Measurements from ENCODE around the gene PDPK1. TPM values are rescaled to one million over a fixed set of nuclear protein-coding genes. Genes with fewer than 3 reads are reported as not detected.

PDPK1 gene
- total RNA-seq, 2 donors from 2014 or later: 25.0 to 29.5 TPM

DNA sequence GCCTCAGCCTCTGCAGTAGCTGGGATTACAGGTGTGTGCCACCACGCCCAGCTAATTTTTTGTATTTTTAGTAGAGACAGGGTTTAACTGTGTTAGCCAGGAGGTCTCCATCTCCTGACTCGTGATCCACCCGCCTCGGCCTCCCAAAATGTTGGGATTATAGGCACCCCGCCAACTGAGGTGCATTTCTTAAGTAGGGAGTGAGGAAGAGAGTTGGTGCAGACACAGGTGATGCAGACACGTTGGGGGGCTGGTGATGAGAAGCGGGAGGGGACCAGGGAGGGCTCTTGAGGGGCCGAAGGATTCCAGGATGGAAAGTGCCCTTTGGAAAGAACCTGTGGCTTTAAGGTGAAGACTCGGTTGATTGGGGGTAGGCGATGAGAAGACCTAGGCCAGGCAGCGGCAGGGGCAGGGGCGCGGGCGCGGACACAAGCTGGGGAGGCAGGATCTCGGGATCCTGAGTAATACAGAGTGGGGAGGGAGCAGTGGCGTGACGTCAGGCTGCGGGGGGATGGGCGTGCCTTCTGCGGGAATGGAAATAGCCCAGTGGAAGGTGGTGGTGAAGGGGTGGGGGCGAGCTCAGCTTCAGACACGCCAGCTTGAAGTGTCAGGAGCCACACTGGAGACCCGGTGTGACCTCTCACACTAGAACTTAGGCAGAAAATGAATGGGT lies 26.6 kb upstream of the PDPK1 start:
- H3K4me1 ChIP-seq: peaks cover 0 to 39% of the 10 kb centered on the region in 2 donors

DNA sequence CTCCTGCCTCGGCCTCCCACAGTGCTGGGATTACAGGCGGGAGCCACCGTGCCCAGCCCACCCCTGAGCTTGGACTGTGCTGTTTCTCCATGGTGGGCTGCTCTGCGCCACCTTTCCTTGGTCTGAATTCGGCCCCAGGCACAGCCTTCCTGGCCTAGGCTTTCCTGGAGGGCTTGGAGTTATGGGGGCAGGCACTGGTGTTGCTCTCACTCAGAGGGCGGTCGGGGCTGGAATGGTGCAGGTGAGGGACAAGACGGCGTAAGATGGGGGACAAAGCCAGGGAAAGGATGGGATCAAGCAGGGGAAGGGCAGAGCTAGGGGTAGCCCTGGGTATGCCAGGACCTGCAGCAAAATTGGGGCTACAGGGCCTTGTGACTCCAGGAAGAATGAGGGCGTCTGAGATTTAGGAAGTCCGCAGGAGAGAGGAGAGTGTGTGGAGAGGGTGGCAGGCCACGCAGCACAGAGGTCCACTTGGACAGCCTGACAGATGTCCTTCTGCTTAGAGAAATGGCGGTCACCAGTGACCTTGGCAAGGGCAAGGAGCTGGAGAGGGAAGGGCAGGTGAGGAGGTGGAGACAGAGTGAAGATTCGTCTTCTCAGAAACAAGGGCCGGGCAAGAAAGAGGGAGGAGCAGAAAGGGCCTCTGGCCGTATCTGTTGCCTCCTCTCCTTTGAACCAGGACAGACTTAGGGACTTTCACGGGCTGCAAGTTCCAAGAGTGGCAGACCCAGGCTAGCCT lies 25.7 kb upstream of the PDPK1 start:
- Histone ChIP-seq H3K4me3 (no peak overlapping the region), H3K27me3 (no peaks in the 10 kb centered on the region), H3K27ac (peak overlapping the region; percentile 98 to 99), H3K9me3 (no peaks in the 10 kb centered on the region), H3K4me1 (peaks cover 0 to 48% of the 10 kb centered on the region in 2 donors), H3K36me3 (no peaks in the 10 kb centered on the region)
- TF ChIP-seq, protein P1, sequence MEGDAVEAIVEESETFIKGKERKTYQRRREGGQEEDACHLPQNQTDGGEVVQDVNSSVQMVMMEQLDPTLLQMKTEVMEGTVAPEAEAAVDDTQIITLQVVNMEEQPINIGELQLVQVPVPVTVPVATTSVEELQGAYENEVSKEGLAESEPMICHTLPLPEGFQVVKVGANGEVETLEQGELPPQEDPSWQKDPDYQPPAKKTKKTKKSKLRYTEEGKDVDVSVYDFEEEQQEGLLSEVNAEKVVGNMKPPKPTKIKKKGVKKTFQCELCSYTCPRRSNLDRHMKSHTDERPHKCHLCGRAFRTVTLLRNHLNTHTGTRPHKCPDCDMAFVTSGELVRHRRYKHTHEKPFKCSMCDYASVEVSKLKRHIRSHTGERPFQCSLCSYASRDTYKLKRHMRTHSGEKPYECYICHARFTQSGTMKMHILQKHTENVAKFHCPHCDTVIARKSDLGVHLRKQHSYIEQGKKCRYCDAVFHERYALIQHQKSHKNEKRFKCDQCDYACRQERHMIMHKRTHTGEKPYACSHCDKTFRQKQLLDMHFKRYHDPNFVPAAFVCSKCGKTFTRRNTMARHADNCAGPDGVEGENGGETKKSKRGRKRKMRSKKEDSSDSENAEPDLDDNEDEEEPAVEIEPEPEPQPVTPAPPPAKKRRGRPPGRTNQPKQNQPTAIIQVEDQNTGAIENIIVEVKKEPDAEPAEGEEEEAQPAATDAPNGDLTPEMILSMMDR (IDR thresholded peaks at IDR 0.05): no peak
- no peak for DNase-seq (ENCODE audit: low spot score)

More for the DNA sequence above, 26.6 kb upstream of the PDPK1 start:
- peak; percentile 92 for DNase-seq (ENCODE audit: low spot score)
- peak overlapping the region; percentile 98 to 99 for H3K27ac ChIP-seq
- H3K9me3 ChIP-seq: no peaks in the 10 kb centered on the region
- H3K36me3 ChIP-seq: no peaks in the 10 kb centered on the region
- TF ChIP-seq, protein P1 (IDR thresholded peaks at IDR 0.05): no peak
- no peaks in the 10 kb centered on the region for H3K27me3 ChIP-seq
- H3K4me3 ChIP-seq: no peak overlapping the region

DNA sequence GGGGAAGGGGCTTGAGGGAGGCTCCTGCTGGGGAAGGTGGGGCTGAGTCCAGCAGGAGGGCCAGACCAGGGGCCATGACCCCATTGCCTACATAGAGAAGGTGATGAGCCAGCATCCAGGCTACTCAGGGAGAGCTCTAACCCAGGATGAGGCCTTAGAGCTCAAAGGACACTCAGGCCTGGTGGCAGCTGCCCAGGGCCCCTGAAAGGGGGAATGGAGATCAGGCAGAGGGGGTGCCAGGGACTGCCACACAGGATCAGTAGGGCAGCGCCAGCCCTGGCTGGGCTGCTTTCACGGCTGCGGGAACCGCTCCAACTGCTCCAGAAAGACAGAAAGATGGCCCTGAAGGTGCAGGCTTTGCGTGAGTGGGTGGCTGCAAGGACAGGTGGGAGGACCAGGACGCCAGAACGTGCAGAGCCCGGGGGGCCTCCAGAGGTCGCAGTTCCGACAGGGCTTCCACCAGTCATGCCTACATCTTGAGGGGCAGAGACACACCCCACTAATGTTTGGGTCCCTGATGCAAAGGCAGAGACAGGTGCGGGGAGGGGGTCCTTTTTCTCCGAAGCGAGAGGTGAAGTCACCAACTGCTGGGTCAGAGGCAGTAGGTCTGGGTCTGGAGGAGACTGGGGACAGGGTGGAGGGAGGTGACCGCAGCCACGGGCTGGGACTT lies 25.0 kb upstream of the PDPK1 start:
- no peak for DNase-seq (ENCODE audit: low spot score)
- peaks cover 0 to 55% of the 10 kb centered on the region in 2 donors for H3K4me1 ChIP-seq

DNA sequence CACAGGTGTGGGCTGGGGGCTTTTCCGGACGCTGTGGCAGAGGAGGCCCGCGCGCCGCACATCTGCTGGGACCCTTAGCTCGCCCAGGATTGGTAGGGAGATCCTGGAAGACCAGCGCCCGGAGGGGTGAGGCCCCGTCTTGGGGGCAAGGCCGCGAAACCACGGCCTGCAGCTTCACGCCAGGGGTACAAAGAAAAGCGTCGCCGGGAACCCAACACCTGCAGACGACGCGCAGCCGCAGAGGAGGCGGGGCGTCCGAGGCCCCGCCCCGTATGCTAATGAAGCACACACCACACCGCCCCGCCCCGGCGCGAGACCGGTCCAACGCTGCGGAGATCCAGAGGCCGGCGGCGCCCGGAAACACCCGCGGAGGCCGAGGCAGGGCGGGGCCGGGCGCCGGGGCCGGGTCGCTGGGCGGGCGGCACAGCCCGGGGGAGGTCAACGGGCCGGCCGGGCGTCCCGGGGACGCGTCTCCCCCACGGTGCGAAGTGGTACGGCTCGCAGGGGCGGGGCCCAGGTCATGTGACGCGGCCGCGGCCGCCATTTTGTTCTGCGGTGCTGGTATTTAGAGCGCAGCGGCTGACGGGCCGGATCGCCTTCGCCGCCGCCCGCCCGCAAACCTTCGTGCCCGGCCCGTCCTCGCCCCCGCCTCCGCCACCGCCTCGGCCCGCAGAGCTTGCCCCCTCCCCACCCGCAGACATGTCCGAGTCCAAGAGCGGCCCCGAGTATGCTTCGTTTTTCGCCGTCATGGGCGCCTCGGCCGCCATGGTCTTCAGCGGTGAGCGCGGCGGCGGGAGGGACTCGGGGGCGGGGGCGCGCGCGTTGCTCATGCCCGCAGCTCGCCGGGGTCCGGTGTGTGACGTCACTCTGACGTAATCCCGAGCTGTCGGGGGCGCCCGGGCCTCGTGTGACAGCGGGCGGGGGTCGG lies 24.2 kb upstream of the PDPK1 start, which contains the start of gene ATP6V0C:
TSS of gene ATP6V0C (plus strand) at position 548 of the 928 bp plus-strand sequence. CDS start at position 700, 152 bp downstream.
- Histone ChIP-seq H3K27ac (peak within 1 kb of the TSS; percentile 98 to 99), H3K36me3 (no peaks in the 10 kb centered on the region), H3K27me3 (no peaks in the 10 kb centered on the region), H3K4me3 (peak within 1 kb of the TSS; percentile 91 to 98), H3K4me1 (peaks cover 0 to 63% of the 10 kb centered on the region in 2 donors), H3K9me3 (no peaks in the 10 kb centered on the region)
- DNase-seq (ENCODE audit: low spot score): peak; percentile 93
- TF ChIP-seq, protein P1 (IDR thresholded peaks at IDR 0.05): no peak

More for the DNA sequence above, 25.0 kb upstream of the PDPK1 start:
- Histone ChIP-seq H3K9me3 (no peaks in the 10 kb centered on the region), H3K36me3 (no peaks in the 10 kb centered on the region), H3K4me3 (peak overlapping the region; percentile 91 to 98), H3K27me3 (no peaks in the 10 kb centered on the region), H3K27ac (peak overlapping the region; percentile 98 to 99)
- TF ChIP-seq, protein P1 (IDR thresholded peaks at IDR 0.05): no peak

Data from right atrium auricular region (tissue), 2 donors.